HepG2 (cell line): Measurements from ENCODE around the gene WRAP73. TPM values are rescaled to one million over a fixed set of nuclear protein-coding genes. Genes with fewer than 3 reads are reported as not detected.

Experiments used
- ATAC-seq: fragments of 200-7000 bp; cut with Tn5 transposase; 3 replicates; pipeline ENCODE4 v1.9.1; 2020; ENCODE audit warnings: mild to moderate bottlenecking, moderate library complexity
- BruUV-seq: library from RNA; stranded (reverse); fragments of 400-500 nt; replicated peaks from 2 replicates; lab custom pipeline; 2021; lab: Mats Ljungman, UMichigan
- CTCF ChIA-PET: fragments of 300-600 bp; formaldehyde crosslinking; extraction: SDS; loops from one replicate; lab custom pipeline; 2021; ENCODE audit warnings: low total read pairs, inconsistent platforms, low intra/inter-chr PET ratio; lab: Yijun Ruan, JAX
- POLR2A ChIA-PET: fragments of 350-600 bp; sonication (Branson Sonifier 250); formaldehyde crosslinking; loops from one replicate; lab custom pipeline; 2020; ENCODE audit warnings: antibody characterized with exemption, inconsistent platforms; lab: Yijun Ruan, JAX
- DNase-seq: peaks from one replicate; pipeline ENCODE4 v3.0.0-alpha.2; 2015; ENCODE audit warnings: low spot score
- FAIRE-seq: peaks from 3 replicates; lab custom pipeline; 2011; peaks lifted over from hg19 to GRCh38; lab: Jason Lieb, UNC
- H2AFZ ChIP-seq: one replicate; pipeline ENCODE4 v1.6.1; 2011; ENCODE audit warnings: low read length, inconsistent platforms
- H3K27ac ChIP-seq: fragments of 300-600 bp; 3 replicates; pipeline ENCODE4 v1.8.0; 2011; ENCODE audit warnings: mixed run types, mild to moderate bottlenecking, mixed read lengths, low read length, inconsistent platforms; ENCODE audit not compliant: insufficient read depth; ENCODE audit errors: extremely low read length
- H3K27me3 ChIP-seq, 2 experiments: fragments of 200-600 bp in 1 of 2; 2 replicates in 1 of 2; 3 replicates in 1 of 2; pipeline versions ENCODE4 v1.6.0 to v1.8.0; 2011; ENCODE audit warnings: low read length in 2 of 2, mild to moderate bottlenecking in 2 of 2, moderate library complexity in 2 of 2, inconsistent platforms in 1 of 2; ENCODE audit not compliant: insufficient read depth in 2 of 2, control insufficient read depth in 1 of 2
- H3K36me3 ChIP-seq, 2 experiments: fragments of 200-600 bp in 1 of 2; replicated peaks in 1 of 2; 2 replicates in 1 of 2; 3 replicates in 1 of 2; pipeline versions ENCODE4 v1.5.1 to v1.8.0; 2011; ENCODE audit warnings: low read length in 2 of 2, inconsistent platforms in 1 of 2; ENCODE audit not compliant: insufficient read depth in 2 of 2, control insufficient read depth in 1 of 2
- H3K4me1 ChIP-seq: 2 replicates; pipeline ENCODE4 v1.5.1; 2012; ENCODE audit warnings: low read length, inconsistent platforms; ENCODE audit not compliant: insufficient read depth
- H3K4me2 ChIP-seq: 2 replicates; pipeline ENCODE4 v1.6.0; 2011; ENCODE audit warnings: low read depth, low read length, inconsistent platforms
- H3K4me3 ChIP-seq, 3 experiments: fragments of 200-600 bp in 1 of 3; sonication (generic), shearing (Covaris generic) in 1 of 3; replicated peaks in 1 of 3; 2 replicates each; pipeline ENCODE4 v1.5.1; 2011 to 2016; ENCODE audit warnings: low read length in 3 of 3, inconsistent platforms in 2 of 3, low read depth in 2 of 3, mild to moderate bottlenecking in 2 of 3, control low read depth in 1 of 3, mixed read lengths in 1 of 3; ENCODE audit not compliant: insufficient read depth in 1 of 3
- H3K79me2 ChIP-seq: one replicate; pipeline ENCODE4 v1.6.1; 2011; ENCODE audit warnings: low read length, inconsistent platforms; ENCODE audit not compliant: insufficient read depth
- H3K9ac ChIP-seq: 2 replicates; pipeline ENCODE4 v1.6.0; 2011; ENCODE audit warnings: mild to moderate bottlenecking, low read depth, low read length, inconsistent platforms; ENCODE audit not compliant: insufficient read depth
- H3K9me3 ChIP-seq: 2 replicates; pipeline ENCODE4 v1.5.1; 2012; ENCODE audit warnings: mild to moderate bottlenecking, low read length
- H4K20me1 ChIP-seq: 2 replicates; pipeline ENCODE4 v1.6.0; 2011; ENCODE audit warnings: inconsistent platforms, mild to moderate bottlenecking, low read length, moderate library complexity; ENCODE audit not compliant: insufficient read depth
- DDIT3 ChIP-seq: sonication (generic); formaldehyde crosslinking; IDR thresholded peaks from 2 replicates; pipeline ENCODE4 v1.4.0; 2020; ENCODE audit warnings: mild to moderate bottlenecking, missing genetic modification reagents
- FLYWCH1 ChIP-seq: sonication (generic); formaldehyde crosslinking; IDR thresholded peaks from 2 replicates; pipeline ENCODE4 v1.8.1; 2023; ENCODE audit warnings: mild to moderate bottlenecking, missing genetic modification reagents
- FOXC1 ChIP-seq: sonication (generic); formaldehyde crosslinking; IDR thresholded peaks from 2 replicates; pipeline ENCODE4 v1.8.0; 2022; ENCODE audit warnings: mild to moderate bottlenecking, missing genetic modification reagents, borderline replicate concordance
- MXD3 ChIP-seq: IDR thresholded peaks from 2 replicates; pipeline ENCODE4 v1.6.1; 2016; ENCODE audit warnings: mild to moderate bottlenecking, missing biosample characterization, missing genetic modification reagents
- NFE2L2 ChIP-seq: fragments of 150-350 bp; IDR thresholded peaks from 2 replicates; pipeline ENCODE4 v1.6.1; 2014; ENCODE audit warnings: low read length
- NR3C1 ChIP-seq: sonication (generic); formaldehyde crosslinking; IDR thresholded peaks from 2 replicates; pipeline ENCODE4 v1.4.0; 2020; ENCODE audit warnings: missing genetic modification reagents
- NRL ChIP-seq: sonication (generic); formaldehyde crosslinking; IDR thresholded peaks from 2 replicates; pipeline ENCODE4 v1.5.0; 2020; ENCODE audit warnings: missing genetic modification reagents, mild to moderate bottlenecking, moderate library complexity, borderline replicate concordance
- SALL1 ChIP-seq: sonication (generic); formaldehyde crosslinking; IDR thresholded peaks from 2 replicates; pipeline ENCODE4 v1.8.0; 2022; ENCODE audit warnings: mild to moderate bottlenecking, missing genetic modification reagents
- SMAD9 ChIP-seq: sonication (generic); formaldehyde crosslinking; IDR thresholded peaks from 2 replicates; pipeline ENCODE4 v1.5.1; 2020; ENCODE audit warnings: mild to moderate bottlenecking, missing genetic modification reagents
- SOX13 ChIP-seq, 3 experiments: fragments of 450-650 bp in 1 of 3; sonication (generic) in 1 of 3; formaldehyde crosslinking in 1 of 3; IDR thresholded peaks in 2 of 3; conservative IDR thresholded peaks in 1 of 3; 2 replicates each; pipeline versions ENCODE4 v1.5.0 to v1.6.1; 2016 to 2020; ENCODE audit warnings: antibody characterized with exemption in 1 of 3, mild to moderate bottlenecking in 1 of 3, missing compliant biosample characterization in 1 of 3, missing genetic modification reagents in 1 of 3, moderate library complexity in 1 of 3
- THAP11 ChIP-seq: IDR thresholded peaks from 2 replicates; pipeline ENCODE4 v1.6.1; 2016; ENCODE audit warnings: missing biosample characterization, missing genetic modification reagents
- ZMAT5 ChIP-seq: sonication (generic); formaldehyde crosslinking; IDR thresholded peaks from 2 replicates; pipeline ENCODE4 v1.5.0; 2020; ENCODE audit warnings: mild to moderate bottlenecking, low read depth, missing genetic modification reagents, borderline replicate concordance
- ZNF282 ChIP-seq: fragments of 450-650 bp; IDR thresholded peaks from 2 replicates; pipeline ENCODE4 v1.6.1; 2018; ENCODE audit not compliant: partially characterized antibody
- ZNF720 ChIP-seq: sonication (generic); formaldehyde crosslinking; IDR thresholded peaks from 2 replicates; pipeline ENCODE4 v1.4.0; 2020; ENCODE audit warnings: missing genetic modification reagents
- WGBS: methylation state at CpG from one replicate; pipeline ENCODE4 v1.1.6; 2017; ENCODE audit warnings: low lambda C conversion rate; 5-methylcytosine and 5-hydroxymethylcytosine counted together
- in situ Hi-C: cut with HindIII; loops from 2 replicates; pipeline ENCODE4 v1.10.0; 2017; ENCODE audit warnings: low pct_unique_long_range_greater_than_20kb; ENCODE audit not compliant: extremely low pct_ligation_motif_present
- intact Hi-C: fragments of 100-400 bp; cut with micrococcal nuclease; formaldehyde crosslinking; loops from one replicate; pipeline ENCODE4 v1.10.0; 2022; ENCODE audit not compliant: unreplicated experiment
- polyA plus RNA-seq, 8 experiments: library from polyadenylated mRNA; depleted of rRNA in 3 of 8; stranded (reverse) in 7 of 8; unstranded in 1 of 8; fragments of >200 nt; fragmentation: Illumina TruSeq in 4 of 8; extraction: Trizol in 4 of 8; gene quantifications; 2 replicates each; pipeline versions ENCODE4 v1.2.1 to v1.2.3, GENCODE V29; 2011 to 2016; ENCODE audit warnings: low read depth in 4 of 8, missing spikeins in 1 of 8, mixed read lengths in 1 of 8; ENCODE audit not compliant: insufficient read depth in 1 of 8
- total RNA-seq, 5 experiments: library from RNA; depleted of rRNA; stranded (reverse); fragments of >200 nt; fragmentation: Illumina TruSeq; extraction: Trizol; gene quantifications; 2 replicates each; pipeline ENCODE4 v1.2.3, GENCODE V29; 2016; ENCODE audit warnings: low read depth in 1 of 5

WRAP73 gene
- total and polyA plus RNA-seq, 2 of the 13 experiments (the other 11 are each of a cell fraction or from before 2014, with no cell fraction given) = 18.1 to 40.4 TPM

- no peaks in the 10 kb centered on the region; a peak in 1 of 5 replicates for H3K27me3 ChIP-seq
- no peaks in the 10 kb centered on the region for H4K20me1 ChIP-seq
- no peak overlapping the region for H3K4me2 ChIP-seq
- in situ Hi-C loops = no loop called here
- BruUV-seq = no TSS peak
- H3K4me1 ChIP-seq = no peaks in the 10 kb centered on the region
- TF ChIP-seq SOX13 (IDR thresholded peaks at IDR 0.05) (no peak), SOX13 (CRISPR knock-in tag; conservative IDR thresholded peaks at IDR 0.05 in 1 of 2, IDR thresholded peaks at IDR 0.05 in 1 of 2) (no peak), MXD3 (CRISPR knock-in tag) (no peak), ZNF282 (no peak), ZNF720 (no peak), FLYWCH1 (CRISPR knock-in tag) (no peak), THAP11 (CRISPR knock-in tag) (no peak)
- H3K79me2 ChIP-seq = no peaks in the 10 kb centered on the region
- WGBS = 87% methylated on average over 10 of the region's 19 CpGs
- no peaks in the 10 kb centered on the region for H3K9me3 ChIP-seq
- ATAC-seq (no peak), FAIRE-seq (no peak), DNase-seq (no peak)
- POLR2A ChIA-PET = no interaction called here
- no peak overlapping the region for H3K9ac ChIP-seq
- CTCF ChIA-PET = no interaction called here
- no peak overlapping the region for H2AFZ ChIP-seq
- no peak overlapping the region for H3K27ac ChIP-seq
- intact Hi-C loops = no loop called here
- H3K4me3 ChIP-seq = no peak overlapping the region
- no peaks in the 10 kb centered on the region; a peak in 1 of 5 replicates for H3K36me3 ChIP-seq
These were observed 31.5 kb upstream of the WRAP73 start for GRCh38 chr1:3681231-3681897.

GRCh38 chr1:3680488-3681230 lies 30.8 kb upstream of the WRAP73 start:
- H3K9me3 ChIP-seq = no peaks in the 10 kb centered on the region
- ChIA-PET POLR2A (no interaction called here), CTCF (no interaction called here)
- DNase-seq (no peak), ATAC-seq (no peak), FAIRE-seq (no peak)
- H3K27ac ChIP-seq = no peak overlapping the region
- no peaks in the 10 kb centered on the region; a peak in 1 of 5 replicates for H3K36me3 ChIP-seq
- BruUV-seq = no TSS peak
- no peaks in the 10 kb centered on the region for H3K79me2 ChIP-seq
- H3K9ac ChIP-seq = no peak overlapping the region
- H2AFZ ChIP-seq = no peak overlapping the region
- in situ Hi-C loops = no loop called here
- H3K4me1 ChIP-seq = no peaks in the 10 kb centered on the region
- 88% methylated on average over 10 of the region's 20 CpGs for WGBS
- no peaks in the 10 kb centered on the region; a peak in 1 of 5 replicates for H3K27me3 ChIP-seq
- no peak overlapping the region for H3K4me3 ChIP-seq
- intact Hi-C loops = no loop called here
- no peaks in the 10 kb centered on the region for H4K20me1 ChIP-seq
- no peak overlapping the region for H3K4me2 ChIP-seq
- TF ChIP-seq ZMAT5 (CRISPR knock-in tag) (no peak), NRL (CRISPR knock-in tag) (no peak), NR3C1 (CRISPR knock-in tag) (no peak), SMAD9 (CRISPR knock-in tag) (no peak), NFE2L2 (no peak), SALL1 (no peak), FOXC1 (CRISPR knock-in tag) (no peak), DDIT3 (no peak)
